Loucy (cell line): ENCODE data around the gene WDR64.

Source experiments
- H2AFZ ChIP-seq: fragments of 200-600 bp; sonication (generic); 2 replicates; pipeline ENCODE4 v1.6.0; 2016; ENCODE audit warnings: antibody characterized with exemption, mild to moderate bottlenecking, low read length, moderate library complexity
- H3F3A ChIP-seq: fragments of 200-600 bp; 2 replicates; pipeline ENCODE4 v1.6.0; 2016; ENCODE audit warnings: antibody characterized with exemption, low read depth, mild to moderate bottlenecking
- H3K27me3 ChIP-seq: fragments of 200-600 bp; sonication (generic); 2 replicates; pipeline ENCODE4 v1.6.1; 2014; ENCODE audit warnings: low read length, mild to moderate bottlenecking; ENCODE audit not compliant: insufficient read depth, poor library complexity, severe bottlenecking
- H3K36me3 ChIP-seq: fragments of 200-600 bp; sonication (generic); 2 replicates; pipeline ENCODE4 v1.6.1; 2016; ENCODE audit warnings: low read length; ENCODE audit not compliant: insufficient read depth
- H3K4me1 ChIP-seq: fragments of 200-600 bp; sonication (generic); 2 replicates; pipeline ENCODE4 v1.5.1; 2014; ENCODE audit warnings: low read length, mild to moderate bottlenecking; ENCODE audit not compliant: insufficient read depth, poor library complexity, severe bottlenecking
- H3K4me2 ChIP-seq: fragments of 200-600 bp; sonication (generic); 2 replicates; pipeline ENCODE4 v1.6.0; 2014; ENCODE audit warnings: antibody characterized with exemption, low read length, low read depth, mild to moderate bottlenecking; ENCODE audit not compliant: poor library complexity, severe bottlenecking
- H3K4me3 ChIP-seq: fragments of 200-600 bp; sonication (generic); 2 replicates; pipeline ENCODE4 v1.5.1; 2014; ENCODE audit warnings: low read length, mild to moderate bottlenecking, mixed read lengths; ENCODE audit not compliant: poor library complexity, severe bottlenecking
- H3K79me2 ChIP-seq: fragments of 200-600 bp; sonication (generic); 2 replicates; pipeline ENCODE4 v1.6.1; 2014; ENCODE audit warnings: low read length; ENCODE audit not compliant: insufficient read depth
- H3K9ac ChIP-seq: fragments of 200-600 bp; sonication (generic); 2 replicates; pipeline ENCODE4 v1.6.0; 2014; ENCODE audit warnings: mild to moderate bottlenecking, low read depth, low read length, moderate library complexity; ENCODE audit not compliant: poor library complexity, severe bottlenecking
- H3K9me2 ChIP-seq: fragments of 200-600 bp; sonication (generic); replicated peaks from 2 replicates; pipeline ENCODE4 v1.6.1; 2016; ENCODE audit warnings: low read depth, low read length, mixed read lengths
- H3K9me3 ChIP-seq: fragments of 200-600 bp; sonication (generic); 2 replicates; pipeline ENCODE4 v1.6.1; 2014; ENCODE audit warnings: mild to moderate bottlenecking, antibody characterized with exemption, low read length, low read depth; ENCODE audit not compliant: insufficient read depth
- H4K20me1 ChIP-seq: fragments of 200-600 bp; sonication (generic); 2 replicates; pipeline ENCODE4 v1.6.0; 2014; ENCODE audit warnings: antibody characterized with exemption, low read length, mild to moderate bottlenecking; ENCODE audit not compliant: insufficient read depth, poor library complexity, severe bottlenecking
- EZH2phosphoT487 ChIP-seq: fragments of 200-600 bp; IDR thresholded peaks from 2 replicates; pipeline ENCODE4 v1.6.1; 2018; ENCODE audit warnings: antibody characterized with exemption, mild to moderate bottlenecking, moderate library complexity, borderline replicate concordance
- TF ChIP-seq, protein P1 (sequence below): fragments of 200-600 bp; sonication (generic); conservative IDR thresholded peaks from 2 replicates; pipeline ENCODE4 v1.5.1; 2014; ENCODE audit warnings: mild to moderate bottlenecking, antibody characterized with exemption, low read length

The WDR64 gene

DNA sequence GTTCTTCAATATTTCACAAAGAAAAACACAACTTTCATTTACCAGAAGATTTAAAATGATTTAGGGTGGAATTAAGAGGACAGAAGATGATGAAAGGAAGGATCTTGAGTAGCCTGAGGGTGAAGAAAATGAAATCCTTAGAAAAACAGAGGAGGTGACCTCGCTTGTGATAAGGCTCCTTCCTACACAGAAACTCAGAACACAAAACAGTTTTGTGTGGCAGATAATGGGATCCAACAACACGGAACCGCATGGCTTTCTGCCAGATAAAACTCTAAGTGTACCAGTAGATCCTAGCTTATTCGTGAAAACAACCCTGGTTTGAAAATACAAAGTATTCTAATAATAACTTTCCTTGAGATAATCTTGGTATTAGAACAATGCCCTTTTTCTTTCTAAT is 121.9 kb downstream of the WDR64 start:
- Histone ChIP-seq H3K9me3 (no peaks in the 10 kb centered on the region), H2AFZ (no peak overlapping the region), H3K9me2 (no peaks in the 10 kb centered on the region)

DNA sequence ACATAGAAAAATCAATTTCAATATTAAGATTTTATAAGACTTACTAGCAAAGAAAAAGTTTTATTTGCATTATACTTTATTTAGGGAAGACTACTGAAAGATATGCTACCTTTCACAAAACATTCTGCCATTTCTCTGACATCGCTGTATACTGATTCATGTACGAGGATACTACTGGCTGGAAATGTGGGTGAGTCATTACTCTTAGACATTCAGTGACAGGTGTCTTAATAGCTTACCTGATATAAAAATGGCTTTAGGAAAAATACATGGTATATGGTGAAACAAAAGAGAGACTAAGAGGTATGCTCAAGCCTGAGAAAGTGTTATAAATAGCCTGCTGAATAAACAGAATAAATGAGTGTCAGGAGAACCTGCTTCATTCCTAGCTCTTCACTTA is 122.9 kb downstream of the WDR64 start:
- Histone ChIP-seq H3K36me3 (no peaks in the 10 kb centered on the region), H3K9ac (no peak overlapping the region), H4K20me1 (no peaks in the 10 kb centered on the region), H3K27me3 (no peaks in the 10 kb centered on the region), H3F3A (no peaks in the 10 kb centered on the region), H3K79me2 (no peaks in the 10 kb centered on the region), H3K4me2 (no peak overlapping the region), H2AFZ (no peak overlapping the region), H3K9me2 (no peaks in the 10 kb centered on the region), H3K4me1 (no peaks in the 10 kb centered on the region), H3K9me3 (no peaks in the 10 kb centered on the region), H3K4me3 (no peak overlapping the region)
- TF ChIP-seq EZH2phosphoT487: no peak
- TF ChIP-seq, protein P1, sequence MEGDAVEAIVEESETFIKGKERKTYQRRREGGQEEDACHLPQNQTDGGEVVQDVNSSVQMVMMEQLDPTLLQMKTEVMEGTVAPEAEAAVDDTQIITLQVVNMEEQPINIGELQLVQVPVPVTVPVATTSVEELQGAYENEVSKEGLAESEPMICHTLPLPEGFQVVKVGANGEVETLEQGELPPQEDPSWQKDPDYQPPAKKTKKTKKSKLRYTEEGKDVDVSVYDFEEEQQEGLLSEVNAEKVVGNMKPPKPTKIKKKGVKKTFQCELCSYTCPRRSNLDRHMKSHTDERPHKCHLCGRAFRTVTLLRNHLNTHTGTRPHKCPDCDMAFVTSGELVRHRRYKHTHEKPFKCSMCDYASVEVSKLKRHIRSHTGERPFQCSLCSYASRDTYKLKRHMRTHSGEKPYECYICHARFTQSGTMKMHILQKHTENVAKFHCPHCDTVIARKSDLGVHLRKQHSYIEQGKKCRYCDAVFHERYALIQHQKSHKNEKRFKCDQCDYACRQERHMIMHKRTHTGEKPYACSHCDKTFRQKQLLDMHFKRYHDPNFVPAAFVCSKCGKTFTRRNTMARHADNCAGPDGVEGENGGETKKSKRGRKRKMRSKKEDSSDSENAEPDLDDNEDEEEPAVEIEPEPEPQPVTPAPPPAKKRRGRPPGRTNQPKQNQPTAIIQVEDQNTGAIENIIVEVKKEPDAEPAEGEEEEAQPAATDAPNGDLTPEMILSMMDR: no peak

More for the DNA sequence above, 121.9 kb downstream of the WDR64 start:
- H3K27me3 ChIP-seq: no peaks in the 10 kb centered on the region
- H3K36me3 ChIP-seq: no peaks in the 10 kb centered on the region
- H3K4me3 ChIP-seq: no peak overlapping the region
- no peak overlapping the region for H3K9ac ChIP-seq
- TF ChIP-seq, protein P1: no peak
- TF ChIP-seq EZH2phosphoT487: no peak
- H3K79me2 ChIP-seq: no peaks in the 10 kb centered on the region
- H3K4me2 ChIP-seq: no peak overlapping the region
- no peaks in the 10 kb centered on the region for H3F3A ChIP-seq
- no peaks in the 10 kb centered on the region for H3K4me1 ChIP-seq
- no peaks in the 10 kb centered on the region for H4K20me1 ChIP-seq

DNA sequence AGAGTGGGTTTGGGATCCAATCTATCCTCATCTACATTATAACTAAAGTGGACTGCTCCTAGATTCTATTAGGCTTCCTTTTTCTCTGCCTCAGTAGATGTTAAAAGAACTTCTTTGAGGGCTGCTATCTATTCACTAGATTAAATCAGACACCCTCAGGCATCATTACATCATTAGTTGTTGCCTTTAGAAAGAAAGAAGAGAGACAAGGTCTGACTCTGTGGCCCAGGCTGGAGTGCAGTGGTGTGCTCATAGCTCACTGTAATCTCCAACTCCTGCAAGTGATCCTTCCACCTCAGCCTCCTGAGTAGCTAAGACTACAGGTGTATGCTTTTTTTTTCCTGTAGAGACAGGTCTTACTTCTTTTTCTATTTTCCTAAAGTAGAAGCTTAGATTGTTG is 124.8 kb downstream of the WDR64 start:
- Histone ChIP-seq H3K9me2 (no peaks in the 10 kb centered on the region), H3F3A (no peaks in the 10 kb centered on the region), H3K9ac (no peak overlapping the region), H2AFZ (no peak overlapping the region), H3K4me1 (no peaks in the 10 kb centered on the region), H3K79me2 (no peaks in the 10 kb centered on the region), H3K27me3 (no peaks in the 10 kb centered on the region), H3K4me3 (no peak overlapping the region), H4K20me1 (no peaks in the 10 kb centered on the region), H3K9me3 (no peaks in the 10 kb centered on the region), H3K4me2 (no peak overlapping the region), H3K36me3 (no peaks in the 10 kb centered on the region)
- no peak for TF ChIP-seq EZH2phosphoT487
- TF ChIP-seq, protein P1: no peak
